Ureter (tissue), 1 donor: ENCODE measurements around the gene ARHGAP8. TPM values are rescaled to one million over a fixed set of nuclear protein-coding genes. Genes with fewer than 3 reads are reported as not detected.

Experiments used
- DNase-seq: peaks from one replicate; pipeline ENCODE4 v3.0.0-alpha.2; 2020; ENCODE audit warnings: low spot score
- total RNA-seq: library from RNA; stranded (reverse); gene quantifications from one replicate; pipeline ENCODE4 v1.2.4, GENCODE V29; 2023
- donor health status: DM: yes; HTN: yes; CAD: no.

The ARHGAP8 gene
- total RNA-seq, 1 donor from 2014 or later, result 33.7 TPM

GRCh38 chr22:44724859-44725258 is 27.5 kb upstream of the ARHGAP8 start:
- no peak for DNase-seq

- no peak for DNase-seq
Observed at GRCh38 chr22:44726439-44726838, 25.9 kb upstream of the ARHGAP8 start.

DNA sequence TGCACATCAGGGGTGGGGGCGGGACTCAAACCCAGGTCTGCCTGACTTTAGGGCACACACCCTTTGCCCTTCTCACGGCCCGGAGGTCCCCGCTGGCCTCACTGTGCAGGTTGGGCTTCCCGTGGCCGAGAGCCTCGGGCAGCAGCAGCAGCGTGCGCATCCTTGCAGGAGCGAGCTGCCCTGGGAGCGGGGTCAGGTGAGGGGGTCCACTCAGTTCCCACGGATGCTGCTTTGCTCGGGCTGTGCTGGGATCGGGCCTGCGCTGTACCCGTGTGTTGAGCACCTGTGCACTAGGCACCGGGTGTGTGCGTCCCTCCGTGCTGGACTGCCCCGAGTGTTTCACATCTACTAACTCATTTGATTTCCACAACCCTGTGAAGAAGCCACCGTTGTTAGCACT is 25.2 kb upstream of the ARHGAP8 start:
- DNase-seq, result no peak

GRCh38 chr22:44727709-44728108 is 24.7 kb upstream of the ARHGAP8 start:
- no peak for DNase-seq

- DNase-seq, result no peak
Observed at GRCh38 chr22:44728761-44729324, 23.5 kb upstream of the ARHGAP8 start.

DNA sequence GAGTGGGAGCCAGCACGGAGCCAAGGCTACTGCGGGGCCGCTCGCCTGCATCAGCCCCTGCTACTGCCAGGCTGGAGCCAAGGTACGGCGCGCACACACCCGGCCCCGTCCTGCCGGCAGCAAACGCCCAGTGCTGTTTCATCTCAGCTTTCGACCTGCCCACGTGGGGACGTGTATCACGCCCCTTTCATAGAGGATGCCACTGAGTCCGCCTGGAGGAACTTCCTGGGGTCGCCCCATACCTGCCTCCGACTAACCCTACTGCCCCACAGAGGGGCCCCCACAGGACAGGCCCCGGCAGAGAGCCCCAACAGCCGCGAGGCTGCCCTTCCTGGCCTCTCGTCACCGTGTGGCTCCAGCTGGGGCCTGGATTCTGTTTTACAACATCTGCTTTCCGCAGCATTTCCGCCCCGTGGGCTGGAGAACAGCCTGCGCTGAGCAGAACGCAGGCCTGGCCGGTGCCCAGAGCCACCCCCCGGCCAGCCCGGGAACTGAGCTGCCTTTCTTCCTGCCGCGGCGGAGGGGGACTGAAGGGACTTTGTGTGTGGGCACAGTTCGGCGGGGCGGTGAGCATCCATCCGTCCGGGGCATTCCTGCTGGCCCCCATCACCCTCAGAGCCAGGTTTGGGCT is 22.9 kb upstream of the ARHGAP8 start:
- no peak for DNase-seq

DNA sequence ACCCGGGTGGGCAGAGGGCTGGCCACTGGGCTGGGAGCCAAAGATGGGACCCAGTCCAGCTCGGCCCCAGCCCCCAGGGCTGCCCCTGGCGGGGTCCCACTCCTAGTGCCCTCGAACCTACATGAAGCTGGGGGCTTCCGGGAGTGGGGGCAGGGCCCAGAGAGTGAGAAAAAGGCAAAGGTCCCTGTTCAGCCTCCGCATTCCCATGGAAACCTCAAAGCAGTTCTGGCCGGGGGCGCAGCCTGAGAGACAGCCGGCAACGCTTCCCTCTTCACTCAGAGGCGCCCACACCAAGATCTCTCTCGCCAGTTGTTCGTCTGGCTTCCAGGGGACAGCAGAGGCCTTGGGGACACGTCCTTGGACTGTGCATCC is 22.4 kb upstream of the ARHGAP8 start:
- no peak for DNase-seq

DNA sequence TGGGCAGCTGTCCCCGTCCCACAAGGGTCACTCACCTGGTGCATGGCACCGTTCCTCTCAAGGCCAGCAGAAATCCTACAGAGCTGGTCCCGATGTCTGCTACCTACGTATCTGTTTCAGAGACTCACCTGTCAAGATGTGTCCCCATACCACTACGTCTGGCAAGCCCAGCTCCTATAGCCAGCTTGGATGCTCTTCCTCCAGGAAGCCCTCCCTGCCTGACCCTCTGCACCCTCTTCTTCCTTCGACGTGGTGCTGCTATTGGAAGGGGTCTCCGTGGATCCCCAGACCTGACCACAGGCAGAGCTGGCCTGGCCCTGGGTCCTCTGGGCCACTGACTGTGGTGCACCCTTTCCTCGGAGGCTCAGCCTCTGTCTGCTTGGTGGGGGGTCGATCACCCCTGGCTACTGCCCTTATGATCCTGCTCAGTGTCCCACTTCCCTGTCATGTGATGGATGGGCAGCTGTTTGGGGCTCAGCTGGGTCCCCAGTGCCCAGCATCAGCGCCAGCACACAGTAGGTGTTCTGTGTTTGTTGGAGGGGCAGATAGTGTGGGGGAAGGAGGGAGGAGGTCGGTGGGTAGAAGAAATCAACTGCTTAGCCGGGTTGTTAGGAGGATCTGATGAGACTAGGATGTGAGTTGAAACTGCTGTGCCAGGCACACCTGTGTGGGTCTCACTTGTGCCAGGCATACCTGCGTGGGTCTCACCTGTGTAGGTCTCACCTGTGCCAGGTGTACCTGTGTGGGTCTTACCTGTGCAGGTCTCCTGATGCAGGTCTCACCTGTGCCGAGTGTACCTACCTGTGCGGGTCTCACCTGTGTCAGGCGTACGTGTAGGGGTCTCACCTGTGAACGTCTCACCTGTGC is 21.7 kb upstream of the ARHGAP8 start:
- no peak for DNase-seq

DNA sequence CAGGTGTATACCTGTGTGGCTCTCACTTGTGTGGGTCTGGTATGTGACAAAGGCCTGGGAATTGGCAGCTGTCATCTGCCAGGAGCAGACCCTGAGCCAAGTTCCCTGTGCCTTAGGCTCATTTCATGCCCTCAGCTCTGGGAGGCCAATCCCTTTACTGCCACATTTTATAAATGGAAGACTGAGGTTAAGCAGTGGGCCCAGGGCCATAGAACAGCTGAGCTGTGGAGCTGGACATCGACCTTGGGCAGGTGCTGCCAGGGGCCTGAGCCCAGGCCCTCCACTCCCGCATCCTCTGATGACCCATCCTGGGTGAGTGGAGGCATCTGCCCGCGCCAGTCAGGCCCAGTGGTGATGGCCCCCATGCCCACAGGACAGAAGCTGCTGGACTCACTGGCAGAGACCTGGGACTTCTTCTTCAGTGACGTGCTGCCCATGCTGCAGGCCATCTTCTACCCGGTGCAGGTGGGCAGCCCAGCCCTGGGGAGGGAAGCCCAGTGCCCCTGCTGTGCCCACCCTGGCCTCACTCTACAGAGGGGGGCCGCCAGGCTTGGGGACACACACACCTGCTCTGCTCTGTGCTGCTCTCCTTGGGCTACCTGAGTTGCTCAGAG is 20.9 kb upstream of the ARHGAP8 start:
- DNase-seq, result no peak

DNA sequence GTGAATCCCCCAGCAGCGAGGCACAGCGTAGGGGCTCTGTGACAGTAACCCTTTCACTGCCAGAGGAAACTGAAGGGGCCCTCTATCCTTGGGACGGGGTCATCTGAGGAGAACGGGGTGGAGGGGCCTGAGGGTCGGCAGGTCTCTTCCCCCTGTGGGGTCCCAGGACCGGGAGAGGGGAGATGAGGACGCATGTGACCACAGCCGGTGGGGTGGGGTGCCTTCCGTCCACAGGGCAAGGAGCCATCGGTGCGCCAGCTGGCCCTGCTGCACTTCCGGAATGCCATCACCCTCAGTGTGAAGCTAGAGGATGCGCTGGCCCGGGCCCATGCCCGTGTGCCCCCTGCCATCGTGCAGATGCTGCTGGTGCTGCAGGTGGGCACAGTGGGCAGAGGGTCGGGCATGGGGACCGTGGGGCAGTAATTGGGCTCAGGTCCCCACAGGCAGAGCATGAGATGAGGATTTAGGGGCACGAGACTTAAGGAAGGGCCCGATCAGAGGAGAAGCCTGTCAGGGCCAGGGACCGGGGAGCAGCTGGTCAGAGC is 20.3 kb upstream of the ARHGAP8 start:
- no peak for DNase-seq

GRCh38 chr22:44732661-44733060 is 19.7 kb upstream of the ARHGAP8 start:
- DNase-seq, result no peak

DNA sequence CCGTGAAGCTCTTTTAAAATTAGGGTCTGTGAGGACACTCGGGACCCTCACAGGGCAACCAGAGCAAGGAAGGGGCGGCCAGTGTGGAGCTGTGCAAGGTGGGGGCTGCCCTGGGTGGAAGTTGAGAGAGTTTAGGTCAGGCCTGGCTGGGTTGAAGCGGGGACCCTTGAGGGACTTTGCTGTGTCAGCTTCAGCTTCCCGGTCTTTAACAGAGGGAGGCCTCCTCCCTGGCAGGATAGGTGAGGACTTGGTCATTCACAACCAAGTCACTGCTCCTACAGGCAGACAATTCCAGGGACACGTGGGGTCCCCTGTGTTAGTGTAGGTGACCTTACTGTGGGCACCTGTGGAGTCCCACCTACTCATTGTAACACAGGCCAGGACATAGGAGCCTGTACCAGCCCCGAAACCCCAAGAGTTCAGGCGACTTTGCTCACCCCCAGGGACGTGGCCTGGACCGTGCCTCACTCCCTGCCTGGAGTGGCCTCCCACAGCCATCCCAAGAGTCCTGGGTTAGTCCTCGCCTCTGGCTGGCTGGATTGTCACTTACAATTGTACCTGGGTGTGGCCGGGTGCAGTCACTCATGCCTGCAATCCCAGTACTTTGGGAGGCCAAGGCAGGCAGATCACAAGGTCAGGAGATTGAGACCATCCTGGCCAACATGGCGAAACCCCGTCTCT is 18.8 kb upstream of the ARHGAP8 start:
- no peak for DNase-seq

DNA sequence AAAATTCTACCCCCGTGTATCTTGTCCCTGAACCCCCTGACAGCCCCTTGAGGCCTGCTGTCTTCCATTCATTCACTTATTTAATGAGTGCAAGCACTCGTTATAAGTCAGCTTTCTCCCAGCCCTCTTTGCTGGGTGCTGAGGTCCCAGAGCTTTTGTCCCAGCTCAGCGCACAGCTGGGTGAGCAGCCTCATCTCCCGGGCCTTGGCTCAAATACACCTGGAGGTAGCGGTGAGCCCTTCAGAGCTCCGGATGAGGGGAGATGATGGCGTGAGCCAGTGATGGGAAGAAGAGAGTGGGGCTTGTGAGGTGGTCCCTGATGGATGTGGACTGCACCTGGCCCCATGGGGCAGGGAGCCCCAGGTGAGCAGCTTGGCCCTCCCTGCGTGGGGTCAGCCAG is 18.1 kb upstream of the ARHGAP8 start:
- DNase-seq, result no peak

DNA sequence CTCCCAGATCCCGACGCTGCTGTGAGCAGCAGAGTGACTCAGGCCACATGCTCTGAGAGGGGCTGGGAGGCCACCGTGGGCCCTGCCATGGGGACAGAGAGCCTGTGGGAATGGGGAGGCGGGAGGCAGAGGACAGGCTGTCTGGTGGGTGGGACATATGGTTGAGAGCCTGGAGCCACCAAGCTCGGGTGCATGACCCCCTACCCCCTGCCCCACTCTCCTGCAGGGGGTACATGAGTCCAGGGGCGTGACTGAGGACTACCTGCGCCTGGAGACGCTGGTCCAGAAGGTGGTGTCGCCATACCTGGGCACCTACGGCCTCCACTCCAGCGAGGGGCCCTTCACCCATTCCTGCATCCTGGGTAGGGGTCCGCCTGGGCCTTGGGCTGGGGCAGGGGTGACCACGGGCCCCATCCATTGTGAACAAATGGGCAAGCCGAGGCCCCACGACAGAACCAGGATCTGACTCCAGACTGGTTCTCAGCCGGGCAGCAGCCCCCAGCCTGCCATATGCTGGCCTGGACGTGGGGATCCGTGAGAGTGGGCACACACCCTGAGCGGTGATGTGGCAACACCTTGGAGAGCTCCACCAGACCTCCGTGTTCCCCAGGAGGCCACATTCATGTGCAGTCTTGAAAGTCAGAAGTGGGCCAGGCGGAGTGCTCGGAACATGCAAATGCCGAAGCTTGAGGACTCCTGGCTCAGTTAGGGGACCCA is 17.4 kb upstream of the ARHGAP8 start:
- no peak for DNase-seq

GRCh38 chr22:44735518-44736428 is 16.6 kb upstream of the ARHGAP8 start:
- DNase-seq, result peak; percentile 76

GRCh38 chr22:44736581-44737405 is 15.6 kb upstream of the ARHGAP8 start:
- DNase-seq, result no peak

DNA sequence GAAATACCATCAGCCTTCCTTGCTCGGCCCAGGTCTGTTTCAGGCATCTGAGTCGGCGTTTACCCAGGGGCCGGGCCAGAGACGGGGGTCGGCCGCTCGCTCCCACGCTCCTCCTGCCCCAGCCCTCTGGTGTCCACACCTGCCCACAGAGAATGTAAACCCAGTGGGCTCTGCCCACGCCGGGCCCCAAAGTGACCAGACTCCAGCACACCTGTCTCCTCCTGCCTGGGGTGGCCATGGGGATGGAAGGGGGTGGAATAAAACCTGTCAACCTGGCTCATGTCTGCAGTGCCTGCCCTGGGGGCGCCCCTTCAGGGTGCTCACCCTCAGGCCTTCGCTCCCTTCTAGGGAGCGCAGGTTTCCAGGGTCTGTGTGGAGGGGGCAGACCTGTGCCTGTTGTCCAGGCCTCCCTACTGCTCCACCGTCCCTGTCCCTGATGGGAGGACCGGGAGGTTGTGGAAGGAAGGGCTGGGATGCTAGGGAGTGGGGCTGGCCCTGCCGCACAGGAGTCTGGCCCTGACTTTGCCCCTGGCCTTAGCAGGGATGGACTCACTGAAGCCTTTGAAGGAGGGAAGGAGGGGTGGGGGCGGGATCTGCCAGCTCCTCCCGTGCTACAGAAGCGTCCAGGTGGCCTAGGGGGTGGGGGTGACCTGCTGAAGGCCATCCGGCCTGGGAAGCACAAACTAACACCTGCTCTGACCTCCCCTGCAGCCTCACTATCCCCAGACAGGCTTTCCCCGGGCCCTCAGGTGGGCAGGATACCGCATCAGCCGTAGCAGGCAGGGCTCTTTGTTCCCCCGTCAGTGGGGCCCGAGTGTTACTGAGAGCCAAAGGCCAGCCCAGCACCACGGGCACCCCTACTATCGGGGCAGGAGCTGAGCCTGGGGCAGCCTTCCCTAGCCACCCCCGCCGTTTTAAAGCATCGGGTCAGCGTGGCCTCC is 14.7 kb upstream of the ARHGAP8 start:
- no peak for DNase-seq

GRCh38 chr22:44738347-44738715 is 14.0 kb upstream of the ARHGAP8 start:
- no peak for DNase-seq
